Right lung (tissue), 5 donors: ENCODE measurements around the gene PIGW. TPM values are rescaled to one million over a fixed set of nuclear protein-coding genes. Genes with fewer than 3 reads are reported as not detected.

ENCODE experiments used
- DNase-seq, 2 donors: peaks; one replicate each; pipeline ENCODE4 v3.0.0-alpha.2; 2013
- polyA plus RNA-seq, 5 donors: library from polyadenylated mRNA; unstranded; fragments of 120-200 nt; gene quantifications; one replicate each; pipeline versions ENCODE4 v1.2.1 to v1.2.3, GENCODE V29; 2013; ENCODE audit warnings: inconsistent platforms in 1 of 5, low replicate concordance in 1 of 5; ENCODE audit not compliant: insufficient read length in 5 of 5, insufficient read depth in 1 of 5

PIGW gene
- polyA plus RNA-seq, 5 donors = 6.7 to 14.0 (median 8.9) TPM

DNA sequence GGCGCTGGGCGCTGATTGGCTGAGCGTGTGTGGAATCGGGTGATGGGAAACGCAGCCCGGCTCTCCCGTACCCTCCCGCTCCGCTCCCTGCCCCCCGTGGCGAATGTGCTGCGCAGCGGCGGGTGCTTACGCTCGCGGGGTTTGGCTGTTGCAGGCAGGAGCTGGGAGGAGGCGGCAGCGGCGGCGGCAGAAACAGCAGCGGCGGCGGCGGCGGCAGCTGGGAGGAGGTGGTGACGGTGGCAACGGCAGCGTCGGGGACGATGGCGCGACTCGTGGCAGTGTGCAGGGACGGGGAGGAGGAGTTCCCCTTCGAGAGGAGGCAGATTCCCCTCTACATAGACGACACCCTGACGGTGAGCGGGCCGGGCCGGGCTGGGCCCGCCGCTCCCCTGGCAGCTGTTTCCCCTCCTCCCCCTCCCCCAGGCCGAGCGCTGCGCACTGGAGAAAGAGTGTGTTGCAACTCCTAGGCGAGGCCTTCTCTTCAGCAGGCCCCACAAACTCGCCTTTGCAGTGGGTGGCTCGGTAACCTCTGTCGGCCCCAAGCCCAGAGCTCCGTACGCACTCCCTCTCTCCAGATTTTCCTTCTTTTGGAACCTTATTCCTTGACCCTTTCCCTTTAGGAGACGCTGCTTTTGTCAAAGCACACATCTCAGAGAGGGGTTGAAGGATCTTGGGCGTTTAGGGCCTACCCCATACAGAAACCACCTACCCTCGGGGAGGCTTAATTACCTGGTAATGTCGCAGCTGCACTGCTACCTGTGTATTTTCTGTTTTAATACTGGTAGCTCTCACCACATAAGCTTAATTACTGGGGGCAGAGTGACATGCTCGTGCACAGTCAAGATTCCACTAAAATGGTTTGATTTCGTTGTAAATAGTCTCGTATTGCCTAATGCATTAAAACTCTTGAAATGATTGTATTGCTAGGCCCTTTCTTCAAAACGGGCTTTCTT, 11.0 kb downstream of the PIGW start:
- peak; percentile 96 to 97 for DNase-seq

DNA sequence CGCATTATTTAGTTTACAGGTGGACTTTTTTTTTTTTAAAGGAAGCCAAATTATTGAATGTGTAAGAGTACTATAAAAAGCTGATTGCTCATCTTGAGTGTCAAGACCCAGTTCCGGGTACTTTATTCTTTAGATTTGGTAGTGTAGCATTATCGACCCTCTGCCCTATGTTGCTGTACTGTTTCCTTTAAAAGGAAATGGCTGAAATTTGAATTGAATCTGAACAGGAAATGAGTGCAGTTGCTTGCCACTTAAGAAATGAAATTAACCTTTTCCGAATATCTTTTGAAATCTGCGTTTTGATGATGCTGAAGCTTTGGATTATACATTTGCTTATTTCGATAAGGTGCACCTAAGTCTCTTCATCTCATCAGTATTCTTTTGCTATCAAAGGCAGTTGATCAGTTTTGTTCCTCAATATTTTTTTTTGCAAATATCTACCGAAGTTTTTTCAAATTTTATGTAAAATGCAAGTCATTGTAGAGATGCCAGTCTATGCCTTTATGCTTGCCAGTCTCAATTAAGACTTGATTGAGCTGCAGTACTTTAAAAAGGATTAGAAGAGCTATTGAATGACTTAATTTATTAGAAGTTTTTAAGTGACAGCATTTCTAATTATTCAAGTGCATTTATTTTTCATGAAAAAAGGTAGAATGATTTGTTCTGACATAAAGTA, 11.8 kb downstream of the PIGW start:
- no peak for DNase-seq

DNA sequence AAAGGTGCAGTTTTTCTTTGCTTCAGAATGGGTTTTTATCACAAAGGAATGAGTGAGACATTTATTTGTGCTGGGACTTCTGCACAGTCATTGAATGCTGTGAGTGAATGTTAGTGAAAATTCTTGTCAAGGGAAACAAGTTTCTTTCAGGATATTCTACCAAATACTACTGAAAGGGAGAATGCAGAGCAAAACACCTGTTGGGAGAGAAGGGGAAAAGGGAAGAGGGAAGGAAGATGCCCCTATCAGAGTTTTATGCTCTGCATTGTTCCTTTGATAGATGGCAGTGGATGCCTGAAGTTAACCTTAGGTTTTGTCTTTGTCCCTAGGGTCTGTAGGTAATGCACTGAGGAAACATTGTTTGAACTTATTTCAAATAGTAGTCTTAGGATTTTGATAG, 13.0 kb downstream of the PIGW start:
- no peak for DNase-seq

DNA sequence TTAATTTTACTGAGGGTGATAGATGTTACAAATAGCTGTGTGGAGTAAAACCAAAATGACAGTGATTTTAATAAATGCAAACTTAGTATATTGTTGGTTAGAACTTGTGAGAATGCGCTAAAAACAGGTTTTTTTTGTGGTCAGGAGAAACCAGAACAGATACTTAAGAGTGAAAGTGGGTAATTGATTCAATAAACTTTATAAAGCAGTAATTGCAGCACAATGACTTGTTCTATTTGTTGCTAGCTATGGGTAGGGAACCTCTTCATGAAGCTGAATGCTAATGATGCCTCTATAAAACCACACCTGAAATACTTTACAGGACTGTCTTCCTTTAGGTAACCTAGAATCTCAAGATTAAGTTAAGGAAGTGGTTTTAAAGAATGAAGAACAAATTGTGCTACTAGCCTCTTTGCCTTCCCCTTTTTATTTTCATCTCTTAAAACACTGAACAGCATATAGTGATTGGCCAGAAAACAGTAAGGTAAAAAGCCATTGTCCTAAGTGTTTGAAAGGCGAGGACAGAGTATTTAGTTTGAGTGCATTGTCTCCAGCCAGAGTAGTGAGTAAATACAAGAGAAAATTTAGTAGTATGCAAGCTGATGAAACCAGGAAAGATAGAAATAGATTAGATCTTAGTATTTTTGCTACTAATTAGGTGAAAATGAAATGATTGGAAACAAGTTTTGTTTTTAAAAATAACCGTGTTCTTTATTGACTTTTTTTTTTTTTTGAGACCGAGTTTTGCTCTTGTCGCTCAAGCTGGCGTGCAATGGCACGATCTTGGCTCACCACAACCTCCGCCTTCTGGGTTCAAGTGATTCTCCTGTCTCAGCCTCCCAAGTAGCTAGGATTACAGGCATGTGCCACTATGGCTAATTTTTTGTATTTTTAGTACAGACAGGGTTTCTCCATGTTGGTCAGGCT, 16.0 kb downstream of the PIGW start:
- DNase-seq = no peak

DNA sequence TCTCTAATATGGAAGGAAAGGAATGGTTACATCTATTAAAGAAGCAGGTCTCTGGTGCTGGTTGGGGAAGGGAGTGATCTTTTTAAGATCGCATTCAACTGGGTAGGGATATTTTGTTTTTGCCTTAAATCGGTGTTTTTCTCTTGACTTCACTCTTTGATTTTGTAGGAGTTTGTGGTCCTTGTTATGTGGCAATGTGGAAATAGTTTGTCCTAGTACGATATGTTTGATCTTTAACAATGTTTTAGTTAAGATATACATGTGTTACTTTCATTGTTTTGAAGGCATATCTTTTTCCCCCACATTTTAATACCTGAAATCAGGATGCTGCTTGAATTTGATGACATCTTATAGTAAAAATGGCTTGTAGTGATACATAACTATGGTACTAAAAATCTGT, 18.7 kb downstream of the PIGW start:
- DNase-seq = no peak

DNA sequence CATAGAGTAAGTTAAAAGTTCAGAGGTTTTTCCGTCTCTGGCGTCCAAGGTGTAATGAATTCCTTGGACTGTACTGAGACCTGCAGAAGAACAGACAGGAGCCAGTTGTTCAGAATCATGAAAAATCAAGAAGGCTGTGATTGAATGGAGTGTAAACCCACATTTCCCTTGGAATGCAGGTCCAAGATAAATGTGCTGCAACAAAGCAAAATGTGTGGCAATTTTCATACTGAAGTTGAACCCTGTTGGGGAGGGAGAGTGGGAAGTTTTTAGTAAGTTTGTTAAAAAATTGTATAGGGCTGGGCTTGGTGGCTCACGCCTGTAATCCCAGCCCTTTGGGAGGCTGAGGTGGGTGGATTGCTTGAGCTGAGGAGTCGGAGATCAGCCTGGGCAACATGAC, 31.3 kb downstream of the PIGW start:
- DNase-seq = no peak

DNA sequence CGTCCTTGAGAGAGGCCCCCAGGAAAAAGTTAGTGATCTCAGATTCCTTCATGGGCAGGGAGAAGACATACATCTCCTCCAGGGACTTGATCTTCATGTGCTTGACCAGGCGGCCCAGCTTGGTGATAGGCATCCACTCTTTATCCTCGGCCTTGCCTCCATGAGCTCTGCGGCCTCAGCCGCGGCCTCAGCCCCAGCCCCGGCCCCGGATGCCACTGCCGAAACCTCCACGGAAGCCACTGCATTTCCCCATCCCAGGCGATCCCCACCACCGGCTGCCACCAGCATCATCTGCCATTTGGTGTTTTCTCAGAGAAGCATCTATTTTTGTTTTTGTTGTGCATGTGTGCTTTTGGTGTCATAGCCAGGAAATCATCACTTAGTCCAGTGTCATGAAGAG, 40.2 kb downstream of the PIGW start:
- no peak for DNase-seq

DNA sequence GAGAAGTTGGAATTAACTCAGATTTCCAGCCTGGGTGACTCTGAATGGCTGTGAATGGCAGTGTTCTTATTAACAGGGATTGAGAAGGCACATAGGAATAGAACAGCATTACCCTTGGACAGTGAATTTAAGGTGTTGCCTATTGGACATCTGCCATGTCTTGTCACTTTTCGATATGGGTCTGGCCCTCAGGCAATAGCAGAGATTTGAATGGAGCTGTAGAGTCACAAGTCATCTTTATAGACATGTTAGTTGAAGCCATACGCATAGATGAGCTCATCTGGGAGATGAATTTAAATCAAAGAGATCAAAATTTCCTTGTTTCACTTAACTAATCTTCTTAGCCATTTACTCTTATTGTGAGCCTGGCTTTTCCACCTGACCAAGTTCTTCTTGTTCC, 42.0 kb downstream of the PIGW start:
- DNase-seq = no peak

DNA sequence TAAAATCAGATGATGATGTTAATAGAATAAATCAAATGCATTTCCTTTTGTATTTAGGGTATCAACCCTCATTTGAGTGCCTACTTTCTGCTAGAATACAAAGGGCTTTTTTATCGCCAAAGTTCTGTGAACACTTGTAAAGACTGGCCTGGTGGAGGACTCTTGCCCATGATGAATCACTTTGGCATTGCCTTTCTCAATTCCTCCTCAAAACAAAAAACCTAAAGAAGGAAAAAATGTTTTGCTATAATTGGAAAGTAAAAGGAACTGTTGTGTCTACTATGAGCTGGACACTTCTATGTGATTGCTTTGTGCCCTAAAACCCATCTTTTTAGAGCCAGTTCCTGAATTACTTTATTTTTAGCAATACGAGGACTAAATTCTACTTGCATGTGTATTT, 43.9 kb downstream of the PIGW start:
- no peak for DNase-seq

DNA sequence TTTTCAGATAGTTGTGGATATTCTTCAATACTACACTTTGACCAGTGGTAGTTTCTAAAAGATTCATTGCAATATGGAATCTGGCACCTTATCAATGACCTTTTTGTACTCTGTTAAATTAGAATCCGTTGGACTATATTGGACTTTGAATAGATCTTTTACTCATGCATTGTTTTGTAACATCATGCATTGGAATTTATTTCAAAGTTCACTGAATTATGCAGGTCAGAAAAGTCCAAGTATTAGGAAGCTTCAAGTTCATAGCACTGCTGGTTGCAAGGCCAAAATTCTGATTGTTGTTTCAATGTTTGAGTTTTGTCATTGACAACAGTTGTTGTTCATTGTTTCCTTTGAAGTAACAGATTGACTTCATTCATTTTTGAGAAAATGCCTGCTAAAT, 49.0 kb downstream of the PIGW start:
- no peak for DNase-seq

DNA sequence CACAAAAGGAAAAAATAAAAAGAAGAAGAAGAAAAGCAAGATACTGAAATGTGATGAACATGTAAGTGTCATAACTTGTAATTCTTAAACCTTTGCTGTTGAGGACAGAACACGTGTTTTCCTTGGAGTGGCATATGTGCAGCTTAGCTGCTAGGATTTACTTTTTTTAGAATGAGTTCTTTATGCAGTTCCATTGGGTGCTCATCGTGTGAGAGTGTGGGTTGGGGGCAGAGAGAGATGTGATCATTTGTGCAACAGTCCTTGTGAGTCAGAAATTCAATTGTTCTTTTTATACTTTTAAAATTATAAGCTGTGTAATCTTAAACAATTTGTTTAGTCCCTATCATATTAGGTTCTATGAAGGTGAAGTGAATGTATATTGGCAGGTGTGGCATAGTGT, 51.4 kb downstream of the PIGW start:
- no peak for DNase-seq

Other genes with a start within 250 kb of the PIGW start
- gene TBC1D3G, start 211.1 kb upstream of the PIGW start, polyA plus RNA-seq = not detected
- gene TBC1D3H, start 146.6 kb upstream of the PIGW start, polyA plus RNA-seq = not detected
- 10 to 100 TPM; 54.3 to 70.1 (median 63.7) TPM for gene ZNHIT3, start 48.3 kb upstream of the PIGW start, polyA plus RNA-seq
- 10 to 100 TPM; 43.3 to 58.5 (median 50.1) TPM for gene MYO19, start 119 bp upstream of the PIGW start, polyA plus RNA-seq
- 10 to 100 TPM; 77.3 to 97.0 (median 95.6) TPM for gene GGNBP2, start 9.9 kb downstream of the PIGW start, polyA plus RNA-seq
- 10 to 100 TPM; 10.3 to 13.2 (median 11.9) TPM for gene DHRS11, start 56.9 kb downstream of the PIGW start, polyA plus RNA-seq
- gene MRM1, start 66.6 kb downstream of the PIGW start, polyA plus RNA-seq = 1 to 10 TPM; 2.8 to 5.4 (median 4.2) TPM